HG03060 (cell line): ENCODE measurements around the gene ALX4.

ENCODE experiments used
- ATAC-seq: cut with Tn5 transposase; IDR thresholded peaks from one replicate; pipeline ENCODE4 v1.9.1; 2021; ENCODE audit warnings: low read depth, moderate number of reproducible peaks; ENCODE audit not compliant: unreplicated experiment

Gene ALX4

DNA sequence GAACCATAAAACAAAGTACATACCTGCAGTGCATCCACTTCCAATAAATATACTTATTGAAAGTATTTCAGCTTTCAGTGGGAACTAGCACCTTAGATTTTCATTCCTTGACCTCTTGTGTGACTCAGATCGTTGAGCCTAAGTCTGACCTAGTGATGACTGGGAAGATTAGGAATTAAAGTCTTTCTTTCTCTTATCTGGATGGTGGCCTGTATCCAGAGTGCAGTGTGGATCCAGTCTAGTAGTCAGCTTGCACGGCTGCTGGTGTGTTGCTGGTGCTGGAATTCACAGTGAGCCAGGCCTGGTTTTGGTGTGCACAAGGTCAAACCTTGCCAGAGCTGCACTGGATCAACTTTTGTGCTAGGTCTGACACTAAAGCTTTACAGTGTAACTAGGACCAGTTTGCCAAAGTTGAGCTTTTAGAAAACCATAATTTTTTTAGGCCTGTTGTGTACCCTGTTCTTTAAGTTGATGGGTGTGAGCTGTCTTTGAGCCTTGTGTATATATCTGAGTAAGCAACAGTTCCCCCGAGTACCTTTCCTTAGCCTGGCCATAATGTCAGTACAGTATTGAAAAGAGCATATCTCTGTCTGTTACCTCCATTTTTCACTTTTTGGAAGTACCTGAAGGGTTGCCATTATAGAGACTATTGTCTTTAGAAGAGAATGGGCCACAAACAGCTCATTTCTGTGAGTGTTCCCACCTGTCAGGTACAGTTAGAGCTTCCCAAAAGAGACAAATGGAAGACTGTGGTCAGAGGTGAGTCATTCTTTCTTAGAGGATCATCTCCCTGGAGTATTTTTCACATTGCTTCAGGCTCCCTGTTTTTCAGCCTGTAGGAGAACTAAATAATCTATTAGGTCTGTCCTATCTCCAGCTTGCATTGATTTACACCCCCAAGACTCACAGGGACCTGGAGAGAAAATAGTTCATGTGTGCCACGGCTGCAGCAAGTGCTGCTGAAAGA lies 89.8 kb downstream of the ALX4 start:
- no peak for ATAC-seq

- ATAC-seq: no peak
Measured at GRCh38 chr11:44217432-44217831, 92.5 kb downstream of the ALX4 start.

GRCh38 chr11:44213148-44213547 lies 96.8 kb downstream of the ALX4 start:
- no peak for ATAC-seq

DNA sequence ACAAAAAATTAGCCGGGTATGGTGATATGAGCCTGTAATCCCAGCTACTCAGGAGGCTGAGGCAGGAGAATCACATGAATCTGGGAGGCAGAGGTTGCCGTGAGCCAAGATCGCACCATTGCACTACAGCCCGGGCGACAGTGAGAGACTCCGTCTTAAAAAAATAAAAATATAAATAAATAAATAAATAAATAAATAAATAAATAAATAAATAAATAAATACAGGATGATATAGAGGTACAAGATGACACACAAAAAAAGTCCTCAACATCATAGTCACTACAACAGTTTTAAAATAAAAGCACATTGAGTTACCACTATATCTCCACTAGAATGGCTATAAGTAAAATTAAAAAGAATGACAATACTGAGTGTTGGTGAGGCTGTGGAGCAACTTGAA lies 97.8 kb downstream of the ALX4 start:
- no peak for ATAC-seq
